ENCODE results near the gene RNF157.
"Not testable (repeated sequence)": the region's sequence is repeated elsewhere in the genome, so short reads cannot be mapped to it uniquely, and the experiment has no call there.

The RNF157 gene

DNA sequence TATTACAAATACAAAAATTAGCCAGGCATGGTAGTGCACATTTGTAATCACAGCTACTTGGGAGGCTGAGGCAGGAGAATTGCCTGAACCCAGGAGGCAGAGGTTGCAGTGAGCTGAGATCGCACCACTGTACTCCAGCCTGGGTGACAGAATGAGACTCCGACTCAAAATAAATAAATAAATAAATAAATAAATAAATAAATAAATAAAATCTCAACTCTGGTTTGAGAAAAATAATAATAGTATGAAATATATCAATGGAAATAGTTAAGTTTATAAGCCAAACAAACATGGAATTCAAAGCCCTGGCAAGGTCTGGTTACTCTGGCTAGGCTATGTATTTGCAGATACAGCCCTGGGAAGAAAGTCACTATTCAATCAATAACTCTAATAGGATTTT lies 53.5 kb downstream of the RNF157 start:
- not testable (repeated sequence) for DNase-seq

GRCh38 chr17:76184290-76184689 lies 56.0 kb downstream of the RNF157 start:
- no peak for DNase-seq

- DNase-seq = peak; percentile 96 to 98
Observed at GRCh38 chr17:76182016-76182764, 58.1 kb downstream of the RNF157 start.

DNA sequence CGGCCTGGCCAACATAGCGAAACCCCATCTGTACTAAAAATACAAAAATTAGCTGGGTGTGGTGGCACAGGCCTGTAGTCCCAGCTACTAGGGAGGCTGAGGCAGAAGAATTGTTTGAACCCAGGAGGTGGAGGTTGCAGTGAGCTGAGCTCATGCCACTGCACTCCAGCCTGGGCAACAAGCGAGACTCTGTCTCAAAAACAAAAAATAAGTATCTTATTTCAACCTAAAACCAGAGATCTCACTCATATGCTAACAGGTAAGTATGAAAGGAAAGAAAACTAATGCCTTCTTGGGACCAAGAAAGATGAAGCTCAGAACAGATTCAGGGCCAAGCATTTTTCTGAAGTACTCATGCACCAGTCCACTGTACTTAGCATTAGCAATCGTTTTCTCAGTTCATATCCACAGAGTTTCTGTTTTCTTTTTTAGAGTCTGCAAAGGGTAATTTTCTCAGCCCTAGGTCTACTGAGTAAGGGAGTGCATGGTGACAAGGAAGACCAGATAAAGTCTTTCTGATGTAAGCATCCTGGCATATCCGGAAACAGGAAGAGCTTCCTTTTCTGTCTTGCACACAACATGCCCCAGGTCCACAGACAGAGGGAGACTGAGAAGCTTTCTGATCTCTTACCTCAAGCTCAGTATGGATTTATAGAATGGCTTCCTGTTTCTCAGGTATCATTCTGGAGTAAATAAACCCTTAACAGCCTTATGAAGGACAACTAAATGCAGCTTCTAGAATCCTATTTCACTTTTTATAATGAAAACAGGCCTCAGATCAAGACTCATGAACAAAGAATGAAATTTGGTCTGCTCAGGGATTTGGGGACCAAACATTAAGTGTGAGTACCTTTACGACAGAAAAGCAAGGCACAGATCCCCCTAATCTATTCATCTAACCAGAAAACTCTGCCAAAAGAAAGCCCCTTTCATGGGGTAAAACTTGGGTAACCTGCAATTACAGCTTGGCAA lies 60.5 kb downstream of the RNF157 start:
- peak; percentile 36 to 53 for DNase-seq

- no peak for DNase-seq
Observed at GRCh38 chr17:76178124-76178523, 62.2 kb downstream of the RNF157 start.

DNA sequence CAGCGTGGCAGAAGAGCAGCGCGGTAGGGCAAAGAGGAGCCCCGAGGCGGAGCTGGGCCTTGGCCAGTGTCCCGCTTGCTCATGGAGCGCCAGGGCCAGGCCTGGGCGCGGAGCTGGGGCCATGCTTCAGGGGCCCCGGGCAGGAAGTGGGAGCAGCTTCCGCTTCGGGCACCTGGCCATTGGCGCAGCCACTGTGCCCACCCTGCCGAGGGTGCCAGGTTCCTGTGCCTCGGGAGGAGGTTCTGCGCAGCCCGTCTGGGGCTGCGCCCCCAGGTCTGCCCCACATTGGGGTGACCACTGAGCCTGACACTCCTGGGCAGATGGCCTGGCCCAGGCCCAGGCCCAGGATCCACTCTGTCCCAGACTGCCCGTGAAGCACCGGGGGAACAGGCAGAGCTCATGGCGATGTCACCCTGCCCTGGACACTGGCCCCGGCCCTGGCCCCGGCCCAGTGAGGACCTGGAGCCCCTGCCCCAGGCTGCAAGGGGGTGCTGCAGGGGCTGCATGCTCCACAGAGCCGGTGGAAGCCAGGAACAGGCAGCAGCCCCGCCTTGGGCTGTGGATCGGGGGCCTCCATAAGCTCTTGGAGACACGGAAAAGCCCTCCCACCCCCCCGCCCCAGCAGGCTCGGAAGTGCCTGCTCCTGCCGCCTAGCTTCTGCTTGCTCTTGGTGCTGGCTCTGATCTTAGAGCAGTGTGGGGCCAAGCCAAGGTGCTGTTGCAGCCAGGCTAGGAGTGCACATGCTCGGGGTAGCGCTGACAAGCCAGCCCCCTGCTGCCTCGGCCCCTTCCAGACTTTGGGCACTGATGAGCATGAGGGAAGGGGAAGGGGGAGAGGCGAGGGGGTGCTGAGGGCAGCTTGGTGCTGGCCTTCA lies 63.4 kb downstream of the RNF157 start:
- DNase-seq = no peak

DNA sequence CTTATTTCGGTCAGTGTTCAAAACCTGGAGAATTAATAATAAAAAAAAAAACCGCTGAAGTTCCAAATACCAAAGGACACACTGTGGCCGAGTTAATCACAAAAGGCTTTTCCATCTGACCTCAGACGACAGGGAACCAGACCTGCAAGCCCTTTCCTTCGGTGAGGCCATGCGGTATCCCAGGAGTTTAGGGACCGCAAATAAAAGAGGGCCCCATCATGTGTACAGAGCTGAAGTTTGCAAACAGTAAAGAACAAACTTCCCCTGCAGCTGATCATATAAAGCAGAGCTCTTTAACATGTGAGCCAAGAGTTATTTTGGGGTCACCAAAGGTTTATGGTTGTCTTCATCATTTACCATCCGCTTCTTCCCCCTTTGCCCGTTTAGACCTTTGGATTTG lies 66.3 kb downstream of the RNF157 start:
- no peak for DNase-seq

GRCh38 chr17:76173474-76173873 lies 66.8 kb downstream of the RNF157 start:
- DNase-seq = no peak

- no peak for DNase-seq
Observed at GRCh38 chr17:76171706-76172105, 68.6 kb downstream of the RNF157 start.

GRCh38 chr17:76170114-76170513 lies 70.2 kb downstream of the RNF157 start:
- DNase-seq = no peak

- DNase-seq = no peak
Observed at GRCh38 chr17:76166906-76167305, 73.4 kb downstream of the RNF157 start.

DNA sequence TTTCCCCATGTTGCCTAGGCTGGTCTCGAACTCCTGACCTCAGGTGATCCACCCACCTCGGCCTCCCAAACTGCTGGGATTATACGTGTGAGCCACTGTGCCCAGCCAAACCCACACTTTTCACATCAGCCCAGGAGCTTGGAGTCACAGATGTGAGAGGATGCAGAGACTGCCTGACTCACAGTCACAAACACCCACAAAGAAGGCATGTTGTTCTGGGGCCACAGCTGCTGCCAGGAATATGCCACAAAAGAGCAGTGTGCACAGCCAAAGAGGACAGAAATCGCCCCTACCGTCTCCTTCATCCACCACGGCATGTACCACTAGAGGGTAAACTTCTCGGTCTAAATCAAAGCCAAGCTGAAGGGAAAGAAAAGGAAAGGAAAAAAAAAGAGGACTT lies 74.1 kb downstream of the RNF157 start:
- DNase-seq = no peak

- DNase-seq = no peak
Observed at GRCh38 chr17:76164331-76164730, 76.0 kb downstream of the RNF157 start.

GRCh38 chr17:76163919-76164318 lies 76.4 kb downstream of the RNF157 start:
- no peak for DNase-seq

- no peak for DNase-seq
Observed at GRCh38 chr17:76161619-76162266, 78.5 kb downstream of the RNF157 start.

- DNase-seq = no peak
Observed at GRCh38 chr17:76160896-76161528, 79.3 kb downstream of the RNF157 start.

GRCh38 chr17:76159157-76159556 lies 81.1 kb downstream of the RNF157 start:
- no peak for DNase-seq

GRCh38 chr17:76157759-76158158 lies 82.5 kb downstream of the RNF157 start:
- no peak for DNase-seq

GRCh38 chr17:76156662-76156991 lies 83.7 kb downstream of the RNF157 start:
- no peak for DNase-seq

GRCh38 chr17:76155988-76156661 lies 84.2 kb downstream of the RNF157 start:
- no peak for DNase-seq
